Stimulated activated CD4-positive, alpha-beta T cell treated with anti-CD3 and anti-CD28 coated beads, Interleukin-4, amount 100 ng/mL, for 4 hours (primary cell): ENCODE data around the gene ANKLE1.

Source experiments
- DNase-seq, 2 experiments: peaks; one replicate each; pipeline ENCODE4 v3.0.0-alpha.2; 2020

The ANKLE1 gene

DNA sequence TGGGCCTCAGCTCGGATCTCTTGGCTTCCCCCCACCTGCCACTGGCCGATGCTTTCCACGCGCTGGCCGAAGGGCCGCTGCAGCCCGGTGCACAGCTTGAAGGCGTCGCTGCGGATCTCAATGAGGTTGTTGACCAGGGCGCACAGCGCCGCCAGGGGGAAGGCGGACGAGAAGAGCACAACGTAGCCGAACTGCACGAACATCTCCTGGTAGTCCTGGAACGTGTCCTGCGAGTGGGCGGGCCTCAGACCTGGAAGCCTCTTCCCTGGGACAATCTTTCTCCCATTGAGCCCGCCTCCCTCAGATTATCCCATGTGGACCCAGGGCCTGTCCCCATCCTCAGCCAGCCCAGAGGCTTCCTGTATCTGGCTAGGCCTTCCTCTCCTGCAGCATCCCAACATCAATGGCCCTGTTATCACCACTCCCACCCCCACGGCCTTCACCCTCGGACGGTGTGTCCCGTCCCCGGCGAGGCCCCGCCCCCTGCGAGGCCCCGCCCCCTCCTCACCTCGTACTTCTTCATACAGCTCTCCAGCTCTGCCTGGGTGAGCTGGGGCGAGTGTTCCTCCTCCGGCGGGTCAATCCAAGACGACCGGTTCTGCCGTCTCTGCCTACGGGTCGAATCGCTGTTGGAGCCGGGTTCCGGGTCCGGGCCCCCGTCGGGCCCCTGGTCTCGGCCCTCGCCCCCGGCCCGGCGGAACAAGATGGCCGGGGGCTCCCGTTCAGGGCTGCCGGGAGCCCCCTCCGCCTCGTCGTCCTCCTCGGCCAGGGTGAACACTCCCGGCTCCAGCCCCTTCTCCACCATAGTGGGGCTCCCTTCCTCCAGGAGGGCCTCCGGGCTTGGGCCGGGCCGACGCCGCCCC is 46.2 kb downstream of the ANKLE1 start:
- DNase-seq, result peak; percentile 41 to 64

GRCh38 chr19:17328517-17329365 is 47.0 kb downstream of the ANKLE1 start:
- DNase-seq, result peak; percentile 51 to 61

DNA sequence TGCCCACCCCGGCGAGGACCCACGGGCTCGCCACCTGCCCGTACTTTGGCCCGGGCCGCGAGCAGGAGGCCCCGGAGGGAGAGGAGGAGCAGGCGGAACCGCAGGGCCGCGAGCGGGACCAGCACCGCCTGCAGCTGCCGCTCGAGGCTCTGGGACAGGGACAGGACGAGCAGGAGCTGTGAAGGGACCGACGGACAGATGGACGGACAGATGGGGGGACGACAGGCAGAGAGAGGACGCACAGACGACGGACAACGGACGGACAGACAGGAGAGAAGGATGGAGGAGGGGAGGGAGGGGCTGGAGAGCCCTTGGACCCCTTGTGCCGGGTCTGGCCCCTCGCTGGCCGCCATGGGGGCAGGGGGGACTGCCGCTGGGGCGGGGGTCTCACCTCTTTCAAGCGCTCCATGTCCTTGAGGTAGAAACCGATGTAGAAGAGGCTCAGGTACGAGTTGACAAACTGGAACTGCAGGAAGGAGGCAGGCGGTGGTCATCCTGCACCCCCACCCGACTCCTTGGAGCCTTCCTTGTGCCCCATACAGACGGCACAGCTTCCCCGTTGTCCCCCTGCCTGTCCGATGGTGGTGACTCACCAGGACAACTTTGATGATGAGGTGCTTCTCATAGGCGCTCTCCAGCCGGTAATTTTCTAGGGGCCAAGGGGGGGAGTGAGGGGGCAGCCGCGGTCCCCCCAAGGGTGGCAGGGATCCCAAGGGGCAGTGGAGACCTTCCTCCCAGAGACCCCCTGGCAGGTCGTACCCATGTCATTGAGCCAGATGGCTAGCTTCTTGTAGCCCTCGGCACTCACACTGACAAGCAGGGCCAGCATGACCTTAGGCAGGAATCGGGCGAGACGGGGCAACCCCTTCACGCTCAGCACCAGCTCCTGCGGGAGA is 47.9 kb downstream of the ANKLE1 start:
- DNase-seq, result no peak

GRCh38 chr19:17330262-17331044 is 48.8 kb downstream of the ANKLE1 start:
- no peak for DNase-seq

- DNase-seq, result no peak
These were observed 49.4 kb downstream of the ANKLE1 start for GRCh38 chr19:17331045-17331558.

GRCh38 chr19:17332360-17332676 is 50.6 kb downstream of the ANKLE1 start:
- DNase-seq, result no peak

- DNase-seq, result no peak
These were observed 51.2 kb downstream of the ANKLE1 start for GRCh38 chr19:17332677-17333581.

- peak; percentile 66 to 84 for DNase-seq
These were observed 52.1 kb downstream of the ANKLE1 start for GRCh38 chr19:17333611-17334413.

GRCh38 chr19:17334414-17335409 is 53.0 kb downstream of the ANKLE1 start, which contains the start of gene ANO8:
Gene ANO8 (minus strand): TSS chr19:17334855. CDS start chr19:17334670, 185 bp downstream.
- DNase-seq, result peak; percentile 94 to 97

DNA sequence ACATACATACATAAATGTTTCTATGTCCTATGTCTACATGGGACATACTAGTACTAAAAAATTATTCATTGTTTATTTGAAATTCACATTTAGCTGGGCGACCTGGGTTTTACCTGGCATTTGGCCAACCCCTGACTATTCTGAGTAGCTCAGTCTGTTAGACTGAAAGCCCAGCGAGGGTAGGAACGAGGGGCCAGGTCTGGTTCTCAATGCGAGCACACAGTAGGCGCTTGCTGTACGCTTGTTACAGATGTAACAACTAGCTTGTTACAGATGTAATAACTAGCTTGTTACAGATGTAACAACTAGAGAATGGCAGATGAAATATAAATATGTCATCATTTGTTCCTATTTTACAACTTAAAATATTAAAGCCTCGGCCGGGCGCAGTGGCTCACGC is 53.9 kb downstream of the ANKLE1 start:
- no peak for DNase-seq
